Left hindlimb (tissue), 1 donor: ENCODE data around the gene CCR4.
"Not testable (repeated sequence)": the region's sequence is repeated elsewhere in the genome, so short reads cannot be mapped to it uniquely, and the experiment has no call there.

Source experiments
- DNase-seq: peaks from one replicate; pipeline ENCODE4 v3.0.0-alpha.2; 2018

CCR4 gene

GRCh38 chr3:32952369-32953077 lies 1.1 kb downstream of the CCR4 start:
- no peak for DNase-seq

GRCh38 chr3:32954506-32954905 lies 3.1 kb downstream of the CCR4 start:
- no peak for DNase-seq

GRCh38 chr3:32956750-32957570 lies 5.5 kb downstream of the CCR4 start:
- no peak for DNase-seq

- DNase-seq: no peak
Observed at GRCh38 chr3:32958509-32958908, 7.1 kb downstream of the CCR4 start.

- no peak for DNase-seq
Observed at GRCh38 chr3:32959371-32959770, 7.9 kb downstream of the CCR4 start.

- DNase-seq: no peak
Observed at GRCh38 chr3:32960404-32961170, 9.1 kb downstream of the CCR4 start.

- no peak for DNase-seq
Observed at GRCh38 chr3:32961189-32961715, 9.8 kb downstream of the CCR4 start.

GRCh38 chr3:32963871-32964270 lies 12.4 kb downstream of the CCR4 start:
- DNase-seq: no peak

- not testable (repeated sequence) for DNase-seq
Observed at GRCh38 chr3:32964781-32965180, 13.3 kb downstream of the CCR4 start.

GRCh38 chr3:32965617-32966213 lies 14.3 kb downstream of the CCR4 start:
- not testable (repeated sequence) for DNase-seq

GRCh38 chr3:32966627-32967026 lies 15.2 kb downstream of the CCR4 start:
- not testable (repeated sequence) for DNase-seq

GRCh38 chr3:32968166-32968919 lies 16.9 kb downstream of the CCR4 start:
- DNase-seq: no peak

- no peak for DNase-seq
Observed at GRCh38 chr3:32968920-32969389, 17.5 kb downstream of the CCR4 start.

- DNase-seq: no peak
Observed at GRCh38 chr3:32969656-32970055, 18.2 kb downstream of the CCR4 start.

GRCh38 chr3:32971291-32971690 lies 19.8 kb downstream of the CCR4 start:
- DNase-seq: not testable (repeated sequence)

GRCh38 chr3:32972482-32973146 lies 21.2 kb downstream of the CCR4 start:
- DNase-seq: no peak

- DNase-seq: no peak
Observed at GRCh38 chr3:32973982-32974381, 22.5 kb downstream of the CCR4 start.

- no peak for DNase-seq
Observed at GRCh38 chr3:32975891-32976595, 24.6 kb downstream of the CCR4 start.

GRCh38 chr3:32977861-32978260 lies 26.4 kb downstream of the CCR4 start:
- DNase-seq: no peak

GRCh38 chr3:32978331-32978730 lies 26.9 kb downstream of the CCR4 start:
- no peak for DNase-seq

- DNase-seq: no peak
Observed at GRCh38 chr3:32983124-32983523, 31.7 kb downstream of the CCR4 start.
